ENCODE results near the gene TBC1D32. TPM values are rescaled to one million over a fixed set of nuclear protein-coding genes. Genes with fewer than 3 reads are reported as not detected.

TBC1D32 gene
- total RNA-seq, 1 experiment from 2014 or later = 5.2 TPM

GRCh38 chr6:121274666-121275295 lies 59.5 kb downstream of the TBC1D32 start:
- Mint-ChIP-seq H3K4me1 (no peaks in the 10 kb centered on the region), H3K4me3 (no peak overlapping the region), H3K9me3 (peaks cover 22% of the 10 kb centered on the region), H3K27me3 (ENCODE audit: low read depth) (no peaks in the 10 kb centered on the region), H3K36me3 (peaks cover 17% of the 10 kb centered on the region), H3K27ac (no peak overlapping the region)
- no peak for TF ChIP-seq ZNF281 (CRISPR knock-in tag; IDR thresholded peaks at IDR 0.05)
- no peak for TF ChIP-seq TEAD1 (CRISPR knock-in tag; IDR thresholded peaks at IDR 0.05)
- no peak for TF ChIP-seq E2F5 (CRISPR knock-in tag; IDR thresholded peaks at IDR 0.05)
- TF ChIP-seq USF1 (CRISPR knock-in tag; IDR thresholded peaks at IDR 0.05) = no peak
- no peak for TF ChIP-seq E2F4 (CRISPR knock-in tag; IDR thresholded peaks at IDR 0.05; ENCODE audit: borderline replicate concordance, low read depth)
- TF ChIP-seq STAT6 (CRISPR knock-in tag; conservative IDR thresholded peaks at IDR 0.05; ENCODE audit: low read depth) = no peak
- no peak for TF ChIP-seq KAT7 (CRISPR knock-in tag; IDR thresholded peaks at IDR 0.05; ENCODE audit: borderline replicate concordance)
- no peak for TF ChIP-seq IRF1 (CRISPR knock-in tag; IDR thresholded peaks at IDR 0.05)
- TF ChIP-seq PREB (CRISPR knock-in tag; IDR thresholded peaks at IDR 0.05; ENCODE audit: borderline replicate concordance) = no peak
- TF ChIP-seq ZNF263 (CRISPR knock-in tag; IDR thresholded peaks at IDR 0.05; ENCODE audit: low read depth) = no peak
- no peak for TF ChIP-seq ESRRA (CRISPR knock-in tag; IDR thresholded peaks at IDR 0.05; ENCODE audit: borderline replicate concordance)
- ATAC-seq (no peak), DNase-seq (ENCODE audit: low spot score) (no peak)
- CTCF ChIA-PET = no interaction called here
- POLR2A ChIA-PET = no interaction called here

GRCh38 chr6:121263742-121264141 lies 70.5 kb downstream of the TBC1D32 start:
- ChIA-PET POLR2A (no interaction called here), CTCF (no interaction called here)
- no peak overlapping the region for H3K4me3 Mint-ChIP-seq
- no peaks in the 10 kb centered on the region for H3K4me1 Mint-ChIP-seq
- no peaks in the 10 kb centered on the region for H3K27me3 Mint-ChIP-seq (ENCODE audit: low read depth)
- peaks cover 55% of the 10 kb centered on the region for H3K9me3 Mint-ChIP-seq
- H3K27ac Mint-ChIP-seq = no peak overlapping the region
- TF ChIP-seq ZBTB21 (CRISPR knock-in tag; IDR thresholded peaks at IDR 0.05; ENCODE audit: borderline replicate concordance) (no peak), NR2C2 (CRISPR knock-in tag; IDR thresholded peaks at IDR 0.05) (no peak), ETV6 (CRISPR knock-in tag; IDR thresholded peaks at IDR 0.05) (no peak), RELA (CRISPR knock-in tag; IDR thresholded peaks at IDR 0.05; ENCODE audit: borderline replicate concordance) (no peak), NFE2L1 (CRISPR knock-in tag; IDR thresholded peaks at IDR 0.05) (no peak), ATF2 (CRISPR knock-in tag; IDR thresholded peaks at IDR 0.05; ENCODE audit: borderline replicate concordance, low read depth) (no peak)
- no peak for ATAC-seq
- peaks cover 52% of the 10 kb centered on the region for H3K36me3 Mint-ChIP-seq
- no peak for DNase-seq (ENCODE audit: low spot score)

All from WTC11 (cell line).